ENCODE results near the gene FRY. TPM values are rescaled to one million over a fixed set of nuclear protein-coding genes. Genes with fewer than 3 reads are reported as not detected.

Gene FRY
- polyA plus RNA-seq, 2 donors, result 2.4 to 4.3 TPM

GRCh38 chr13:32142115-32142514, 110.5 kb downstream of the FRY start:
- Histone ChIP-seq H3K36me3 (ENCODE audit: control insufficient read depth in 2 of 2, insufficient read depth in 2 of 2, low read length in 1 of 2) (peaks cover 0 to 2% of the 10 kb centered on the region in 2 donors), H3K4me3 (ENCODE audit: low read depth in 1 of 2, low read length in 2 of 2) (no peak overlapping the region), H3K27me3 (ENCODE audit: control insufficient read depth in 1 of 2, insufficient read depth in 2 of 2, low read length in 2 of 2) (no peaks in the 10 kb centered on the region), H3K27ac (ENCODE audit: low read depth in 2 of 2, low read length in 1 of 2) (no peak overlapping the region), H3K9me3 (ENCODE audit: control insufficient read depth in 2 of 2, insufficient read depth in 1 of 2, low read depth in 1 of 2, low read length in 1 of 2) (no peaks in the 10 kb centered on the region), H3K4me1 (ENCODE audit: control insufficient read depth in 2 of 2, insufficient read depth in 2 of 2, low read length in 1 of 2) (no peaks in the 10 kb centered on the region)
- 91 to 92% methylated on average over 1 of the region's 1 CpG for WGBS, 2 donors

- Histone ChIP-seq H3K4me1 (ENCODE audit: control insufficient read depth in 2 of 2, insufficient read depth in 2 of 2, low read length in 1 of 2) (no peaks in the 10 kb centered on the region), H3K9me3 (ENCODE audit: control insufficient read depth in 2 of 2, insufficient read depth in 1 of 2, low read depth in 1 of 2, low read length in 1 of 2) (no peaks in the 10 kb centered on the region), H3K36me3 (ENCODE audit: control insufficient read depth in 2 of 2, insufficient read depth in 2 of 2, low read length in 1 of 2) (peaks cover 0 to 2% of the 10 kb centered on the region in 2 donors), H3K27ac (ENCODE audit: low read depth in 2 of 2, low read length in 1 of 2) (no peak overlapping the region), H3K4me3 (ENCODE audit: low read depth in 1 of 2, low read length in 2 of 2) (no peak overlapping the region), H3K27me3 (ENCODE audit: control insufficient read depth in 1 of 2, insufficient read depth in 2 of 2, low read length in 2 of 2) (no peaks in the 10 kb centered on the region)
Measured at GRCh38 chr13:32142956-32143375, 111.4 kb downstream of the FRY start.

DNA sequence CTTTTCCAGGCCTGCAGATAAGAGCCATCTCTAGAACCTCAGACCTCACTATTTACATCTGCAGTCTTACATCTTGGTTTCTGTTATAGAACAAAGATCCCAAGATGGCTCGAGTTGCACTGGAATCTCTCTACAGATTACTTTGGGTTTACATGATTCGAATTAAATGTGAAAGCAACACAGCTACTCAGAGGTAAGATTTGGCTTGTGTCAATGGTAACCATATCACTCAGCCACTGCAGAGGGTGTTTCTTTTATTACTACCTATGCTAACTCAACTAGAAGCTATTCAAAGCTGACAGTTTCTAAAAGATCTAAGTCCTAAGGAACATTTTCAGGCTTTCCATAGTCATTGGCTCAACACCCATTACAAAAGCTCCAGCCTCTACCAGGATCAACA, 115.6 kb downstream of the FRY start:
- 74 to 82% methylated on average over 2 of the region's 2 CpGs for WGBS, 2 donors
- H3K4me1 ChIP-seq (ENCODE audit: control insufficient read depth in 2 of 2, insufficient read depth in 2 of 2, low read length in 1 of 2), result no peaks in the 10 kb centered on the region
- no peaks in the 10 kb centered on the region for H3K9me3 ChIP-seq (ENCODE audit: control insufficient read depth in 2 of 2, insufficient read depth in 1 of 2, low read depth in 1 of 2, low read length in 1 of 2)
- peaks cover 0 to 2% of the 10 kb centered on the region in 2 donors for H3K36me3 ChIP-seq (ENCODE audit: control insufficient read depth in 2 of 2, insufficient read depth in 2 of 2, low read length in 1 of 2)
- H3K27ac ChIP-seq (ENCODE audit: low read depth in 2 of 2, low read length in 1 of 2), result no peak overlapping the region
- H3K4me3 ChIP-seq (ENCODE audit: low read depth in 1 of 2, low read length in 2 of 2), result no peak overlapping the region
- H3K27me3 ChIP-seq (ENCODE audit: control insufficient read depth in 1 of 2, insufficient read depth in 2 of 2, low read length in 2 of 2), result no peaks in the 10 kb centered on the region

DNA sequence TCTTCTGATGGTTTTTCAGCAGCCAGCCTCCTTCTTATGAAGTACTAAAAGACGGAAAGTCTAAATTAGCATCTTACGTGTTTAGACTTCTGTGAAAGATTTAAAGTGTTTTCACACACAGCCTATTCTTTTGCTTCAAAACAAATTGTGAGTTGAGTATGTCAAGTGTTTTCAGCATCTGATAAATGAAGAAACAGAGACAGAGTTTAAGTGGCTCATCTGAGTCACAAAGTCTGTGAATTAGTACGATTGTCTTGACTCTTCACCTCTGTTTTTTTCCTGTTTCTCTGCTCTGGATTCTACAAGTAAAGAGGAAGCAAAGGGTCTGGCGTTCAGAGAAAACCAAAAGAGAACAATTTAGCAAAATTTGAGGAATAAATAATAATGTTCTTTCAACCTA, 116.4 kb downstream of the FRY start:
- no peak overlapping the region for H3K4me3 ChIP-seq (ENCODE audit: low read depth in 1 of 2, low read length in 2 of 2)
- H3K36me3 ChIP-seq (ENCODE audit: control insufficient read depth in 2 of 2, insufficient read depth in 2 of 2, low read length in 1 of 2), result peaks cover 0 to 2% of the 10 kb centered on the region in 2 donors
- H3K27me3 ChIP-seq (ENCODE audit: control insufficient read depth in 1 of 2, insufficient read depth in 2 of 2, low read length in 2 of 2), result no peaks in the 10 kb centered on the region
- H3K27ac ChIP-seq (ENCODE audit: low read depth in 2 of 2, low read length in 1 of 2), result no peak overlapping the region
- H3K4me1 ChIP-seq (ENCODE audit: control insufficient read depth in 2 of 2, insufficient read depth in 2 of 2, low read length in 1 of 2), result no peaks in the 10 kb centered on the region
- 68 to 70% methylated on average over 4 of the region's 4 CpGs for WGBS, 2 donors
- no peaks in the 10 kb centered on the region for H3K9me3 ChIP-seq (ENCODE audit: control insufficient read depth in 2 of 2, insufficient read depth in 1 of 2, low read depth in 1 of 2, low read length in 1 of 2)

DNA sequence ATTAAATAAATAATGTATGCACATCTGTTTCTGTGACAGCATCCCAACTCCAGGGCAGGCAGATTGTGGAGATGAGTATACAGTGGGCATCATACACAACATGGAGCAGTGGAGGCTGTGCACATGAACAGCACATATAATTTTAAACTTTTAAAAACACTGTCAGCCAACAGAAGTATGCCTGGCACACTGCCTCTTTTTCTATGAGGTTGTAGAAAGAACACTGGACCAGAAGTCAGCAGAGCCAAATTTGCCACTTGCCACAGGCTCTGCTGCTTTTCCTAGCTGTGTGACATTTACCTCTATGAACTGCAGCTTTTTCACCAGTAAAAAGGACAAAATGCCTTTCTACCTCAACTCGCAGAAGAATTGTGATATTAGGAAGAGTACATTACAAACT, 118.7 kb downstream of the FRY start:
- no peaks in the 10 kb centered on the region for H3K9me3 ChIP-seq (ENCODE audit: control insufficient read depth in 2 of 2, insufficient read depth in 1 of 2, low read depth in 1 of 2, low read length in 1 of 2)
- no peaks in the 10 kb centered on the region for H3K4me1 ChIP-seq (ENCODE audit: control insufficient read depth in 2 of 2, insufficient read depth in 2 of 2, low read length in 1 of 2)
- no peak overlapping the region for H3K4me3 ChIP-seq (ENCODE audit: low read depth in 1 of 2, low read length in 2 of 2)
- peaks cover 0 to 2% of the 10 kb centered on the region in 2 donors for H3K36me3 ChIP-seq (ENCODE audit: control insufficient read depth in 2 of 2, insufficient read depth in 2 of 2, low read length in 1 of 2)
- H3K27ac ChIP-seq (ENCODE audit: low read depth in 2 of 2, low read length in 1 of 2), result no peak overlapping the region
- H3K27me3 ChIP-seq (ENCODE audit: control insufficient read depth in 1 of 2, insufficient read depth in 2 of 2, low read length in 2 of 2), result no peaks in the 10 kb centered on the region
- WGBS, 2 donors, result 79% methylated on average over 1 of the region's 1 CpG

DNA sequence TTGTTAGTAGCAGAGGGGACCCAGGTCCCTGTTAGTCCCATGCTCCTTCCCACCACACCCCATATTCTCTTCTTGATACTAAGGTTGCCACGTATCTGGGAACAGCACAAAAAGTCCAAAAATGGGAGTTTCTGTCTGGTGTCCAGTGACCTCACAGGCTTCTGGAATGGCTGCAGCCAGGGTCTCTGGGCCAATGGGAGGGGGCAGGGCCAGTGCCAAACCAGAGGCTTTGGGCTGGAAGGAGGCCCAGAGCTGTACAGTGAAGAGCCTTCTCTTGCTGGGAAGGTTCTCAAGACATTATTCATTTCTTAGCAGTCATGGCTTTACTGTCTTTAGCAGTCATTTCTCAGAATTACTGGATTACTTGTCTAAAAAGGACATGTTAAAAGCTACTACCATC, 119.2 kb downstream of the FRY start:
- Histone ChIP-seq H3K27ac (ENCODE audit: low read depth in 2 of 2, low read length in 1 of 2) (no peak overlapping the region), H3K4me3 (ENCODE audit: low read depth in 1 of 2, low read length in 2 of 2) (no peak overlapping the region), H3K27me3 (ENCODE audit: control insufficient read depth in 1 of 2, insufficient read depth in 2 of 2, low read length in 2 of 2) (no peaks in the 10 kb centered on the region), H3K9me3 (ENCODE audit: control insufficient read depth in 2 of 2, insufficient read depth in 1 of 2, low read depth in 1 of 2, low read length in 1 of 2) (no peaks in the 10 kb centered on the region), H3K4me1 (ENCODE audit: control insufficient read depth in 2 of 2, insufficient read depth in 2 of 2, low read length in 1 of 2) (no peaks in the 10 kb centered on the region), H3K36me3 (ENCODE audit: control insufficient read depth in 2 of 2, insufficient read depth in 2 of 2, low read length in 1 of 2) (peaks cover 0 to 2% of the 10 kb centered on the region in 2 donors)
- WGBS, 2 donors, result 12 to 29% methylated on average over 1 of the region's 1 CpG

- Histone ChIP-seq H3K9me3 (ENCODE audit: control insufficient read depth in 2 of 2, insufficient read depth in 1 of 2, low read depth in 1 of 2, low read length in 1 of 2) (no peaks in the 10 kb centered on the region), H3K27ac (ENCODE audit: low read depth in 2 of 2, low read length in 1 of 2) (no peak overlapping the region), H3K27me3 (ENCODE audit: control insufficient read depth in 1 of 2, insufficient read depth in 2 of 2, low read length in 2 of 2) (no peaks in the 10 kb centered on the region), H3K4me3 (ENCODE audit: low read depth in 1 of 2, low read length in 2 of 2) (no peak overlapping the region), H3K36me3 (ENCODE audit: control insufficient read depth in 2 of 2, insufficient read depth in 2 of 2, low read length in 1 of 2) (no peaks in the 10 kb centered on the region), H3K4me1 (ENCODE audit: control insufficient read depth in 2 of 2, insufficient read depth in 2 of 2, low read length in 1 of 2) (no peaks in the 10 kb centered on the region)
- 80 to 81% methylated on average over 5 of the region's 5 CpGs for WGBS, 2 donors
Measured at GRCh38 chr13:32151240-32151639, 119.7 kb downstream of the FRY start.

DNA sequence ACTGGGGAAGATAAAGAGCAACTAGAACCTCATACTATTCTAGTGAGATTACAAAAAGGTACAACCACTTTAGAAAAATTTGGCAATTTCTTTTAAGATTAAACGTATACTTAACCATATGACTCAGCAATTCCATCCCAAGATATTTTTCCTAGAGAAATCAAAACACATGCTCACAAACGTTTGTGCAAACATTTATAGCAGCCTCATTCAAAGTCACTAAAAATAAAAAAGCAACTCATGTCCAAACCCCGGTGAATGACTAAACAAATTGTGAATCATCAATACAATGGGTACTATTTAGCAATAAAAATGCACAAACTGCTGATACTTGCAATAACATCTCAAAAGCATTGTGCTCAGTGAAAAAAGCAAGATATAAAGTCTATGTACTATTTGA, 121.5 kb downstream of the FRY start:
- Histone ChIP-seq H3K27ac (ENCODE audit: low read depth in 2 of 2, low read length in 1 of 2) (no peak overlapping the region), H3K4me3 (ENCODE audit: low read depth in 1 of 2, low read length in 2 of 2) (no peak overlapping the region), H3K4me1 (ENCODE audit: control insufficient read depth in 2 of 2, insufficient read depth in 2 of 2, low read length in 1 of 2) (no peaks in the 10 kb centered on the region), H3K36me3 (ENCODE audit: control insufficient read depth in 2 of 2, insufficient read depth in 2 of 2, low read length in 1 of 2) (no peaks in the 10 kb centered on the region), H3K27me3 (ENCODE audit: control insufficient read depth in 1 of 2, insufficient read depth in 2 of 2, low read length in 2 of 2) (no peaks in the 10 kb centered on the region), H3K9me3 (ENCODE audit: control insufficient read depth in 2 of 2, insufficient read depth in 1 of 2, low read depth in 1 of 2, low read length in 1 of 2) (no peaks in the 10 kb centered on the region)
- 41 to 54% methylated on average over 3 of the region's 3 CpGs for WGBS, 2 donors

GRCh38 chr13:32159137-32159869, 127.7 kb downstream of the FRY start:
- no peaks in the 10 kb centered on the region for H3K9me3 ChIP-seq (ENCODE audit: control insufficient read depth in 2 of 2, insufficient read depth in 1 of 2, low read depth in 1 of 2, low read length in 1 of 2)
- H3K27ac ChIP-seq (ENCODE audit: low read depth in 2 of 2, low read length in 1 of 2), result no peak overlapping the region
- H3K4me1 ChIP-seq (ENCODE audit: control insufficient read depth in 2 of 2, insufficient read depth in 2 of 2, low read length in 1 of 2), result no peaks in the 10 kb centered on the region
- peaks cover 0 to 2% of the 10 kb centered on the region in 2 donors for H3K36me3 ChIP-seq (ENCODE audit: control insufficient read depth in 2 of 2, insufficient read depth in 2 of 2, low read length in 1 of 2)
- WGBS, 2 donors, result 51 to 65% methylated on average over 4 of the region's 4 CpGs
- H3K4me3 ChIP-seq (ENCODE audit: low read depth in 1 of 2, low read length in 2 of 2), result no peak overlapping the region
- no peaks in the 10 kb centered on the region for H3K27me3 ChIP-seq (ENCODE audit: control insufficient read depth in 1 of 2, insufficient read depth in 2 of 2, low read length in 2 of 2)

GRCh38 chr13:32162395-32163005, 130.9 kb downstream of the FRY start:
- Histone ChIP-seq H3K27me3 (ENCODE audit: control insufficient read depth in 1 of 2, insufficient read depth in 2 of 2, low read length in 2 of 2) (no peaks in the 10 kb centered on the region), H3K4me3 (ENCODE audit: low read depth in 1 of 2, low read length in 2 of 2) (no peak overlapping the region), H3K9me3 (ENCODE audit: control insufficient read depth in 2 of 2, insufficient read depth in 1 of 2, low read depth in 1 of 2, low read length in 1 of 2) (no peaks in the 10 kb centered on the region), H3K27ac (ENCODE audit: low read depth in 2 of 2, low read length in 1 of 2) (no peak overlapping the region), H3K36me3 (ENCODE audit: control insufficient read depth in 2 of 2, insufficient read depth in 2 of 2, low read length in 1 of 2) (peaks cover 0 to 2% of the 10 kb centered on the region in 2 donors), H3K4me1 (ENCODE audit: control insufficient read depth in 2 of 2, insufficient read depth in 2 of 2, low read length in 1 of 2) (no peaks in the 10 kb centered on the region)
- 75 to 79% methylated on average over 5 of the region's 5 CpGs for WGBS, 2 donors
